ENCODE measurements around the gene DNM3. TPM values are rescaled to one million over a fixed set of nuclear protein-coding genes. Genes with fewer than 3 reads are reported as not detected.

DNM3 gene
- total and polyA plus RNA-seq, 2 experiments from 2014 or later: 5.2 to 12.2 TPM

- DNase-seq (ENCODE audit: low spot score) (no peak), ATAC-seq (no peak)
- H4K20me1 ChIP-seq (replicated peaks; ENCODE audit: insufficient read depth): no peaks in the 10 kb centered on the region
- no peak for TF ChIP-seq NANOG (IDR thresholded peaks at IDR 0.05; ENCODE audit: borderline replicate concordance)
- Mint-ChIP-seq H3K27ac (no peak overlapping the region), H3K4me1 (peaks cover 4% of the 10 kb centered on the region; the same call in 2 of the 3 replicates), H3K27me3 (ENCODE audit: insufficient read depth, low read depth, poor library complexity) (no peaks in the 10 kb centered on the region), H3K4me3 (no peak overlapping the region), H3K9me3 (no peaks in the 10 kb centered on the region; the same call in 2 of the 3 replicates), H3K36me3 (ENCODE audit: low read depth) (no peaks in the 10 kb centered on the region)
- no peak overlapping the region for H3K4me2 ChIP-seq
- no peaks in the 10 kb centered on the region for H3F3A ChIP-seq (replicated peaks; ENCODE audit: low read depth)
- no peak overlapping the region for H3K4me3 ChIP-seq
- H3K79me2 ChIP-seq (replicated peaks; ENCODE audit: insufficient read depth): no peaks in the 10 kb centered on the region
- no peak overlapping the region for H2AFZ ChIP-seq
- 0 out of 2 replicates have a peak, but pooled peaks cover 4% of the 10 kb centered on the region for H3K4me1 ChIP-seq (ENCODE audit: insufficient read depth)
- H3K27ac ChIP-seq (ENCODE audit: low read depth): no peak overlapping the region
- no peaks in the 10 kb centered on the region for H3K27me3 ChIP-seq (ENCODE audit: insufficient read depth)
- H3K36me3 ChIP-seq (ENCODE audit: insufficient read depth): no peaks in the 10 kb centered on the region
- peaks cover 4% of the 10 kb centered on the region; the same call in 1 of the 2 replicates for H3K9me2 ChIP-seq (ENCODE audit: insufficient read depth)
These were observed 400.2 kb downstream of the DNM3 start for GRCh38 chr1:172241540-172241939.

- no peak overlapping the region for H3K4me3 ChIP-seq
- no peaks in the 10 kb centered on the region for H3K4me1 ChIP-seq (ENCODE audit: insufficient read depth)
- H3K4me3 Mint-ChIP-seq: no peak overlapping the region
- H3K36me3 ChIP-seq (ENCODE audit: insufficient read depth): no peaks in the 10 kb centered on the region
- DNase-seq (ENCODE audit: low spot score) (no peak), ATAC-seq (no peak)
- H2AFZ ChIP-seq: no peak overlapping the region
- H3K27me3 ChIP-seq (ENCODE audit: insufficient read depth): no peaks in the 10 kb centered on the region
- H3K27ac ChIP-seq (ENCODE audit: low read depth): no peak overlapping the region
- no peak overlapping the region for H3K4me2 ChIP-seq
- H3K9me3 Mint-ChIP-seq: no peaks in the 10 kb centered on the region; the same call in 2 of the 3 replicates
- H3K27me3 Mint-ChIP-seq (ENCODE audit: insufficient read depth, low read depth, poor library complexity): peaks cover 3% of the 10 kb centered on the region
- H3F3A ChIP-seq (replicated peaks; ENCODE audit: low read depth): no peaks in the 10 kb centered on the region
- H3K27ac Mint-ChIP-seq: no peak overlapping the region
- H3K9me2 ChIP-seq (ENCODE audit: insufficient read depth): no peaks in the 10 kb centered on the region; the same call in 1 of the 2 replicates
- H4K20me1 ChIP-seq (replicated peaks; ENCODE audit: insufficient read depth): no peaks in the 10 kb centered on the region
- H3K4me1 Mint-ChIP-seq: peaks cover 8% of the 10 kb centered on the region; the same call in 2 of the 3 replicates
- H3K79me2 ChIP-seq (replicated peaks; ENCODE audit: insufficient read depth): no peaks in the 10 kb centered on the region
- no peaks in the 10 kb centered on the region for H3K36me3 Mint-ChIP-seq (ENCODE audit: low read depth)
- no peak for TF ChIP-seq NANOG (IDR thresholded peaks at IDR 0.05; ENCODE audit: borderline replicate concordance)
- TF ChIP-seq EZH2phosphoT487 (IDR thresholded peaks at IDR 0.05; ENCODE audit: unreplicated experiment): no peak
- TF ChIP-seq REST (IDR thresholded peaks at IDR 0.05; ENCODE audit: unreplicated experiment): no peak
- no peak for TF ChIP-seq ZNF331 (CRISPR knock-in tag; IDR thresholded peaks at IDR 0.05; ENCODE audit: low read depth)
- no peak for TF ChIP-seq ZNF114 (CRISPR knock-in tag; IDR thresholded peaks at IDR 0.05)
- TF ChIP-seq ZNF462 (CRISPR knock-in tag; IDR thresholded peaks at IDR 0.05): no peak
- no peak for TF ChIP-seq CREB1 (CRISPR knock-in tag; IDR thresholded peaks at IDR 0.05; ENCODE audit: low read depth)
- no peak for TF ChIP-seq STAT1 (IDR thresholded peaks at IDR 0.05; ENCODE audit: unreplicated experiment)
- TF ChIP-seq CTCF (conservative IDR thresholded peaks at IDR 0.05; ENCODE audit: low read depth in 2 of 2): no peak
These were observed 403.6 kb downstream of the DNM3 start for GRCh38 chr1:172244865-172245264.
